Fibroblast of mammary gland (primary cell): Measurements from ENCODE around the gene MAEA.
"Not testable (repeated sequence)": the region's sequence is repeated elsewhere in the genome, so short reads cannot be mapped to it uniquely, and the experiment has no call there.

Experiments used
- DNase-seq: peaks from one replicate; pipeline ENCODE4 v3.0.0-alpha.2; 2010; ENCODE audit warnings: low read depth
- H3K4me3 ChIP-seq: 2 replicates; pipeline ENCODE4 v1.5.1; 2011; ENCODE audit warnings: low read depth, mild to moderate bottlenecking, low read length, moderate library complexity; ENCODE audit not compliant: control insufficient read depth
- CTCF ChIP-seq: conservative IDR thresholded peaks from 2 replicates; pipeline ENCODE4 v1.5.1; 2011; ENCODE audit warnings: low read depth, low read length, inconsistent platforms; ENCODE audit not compliant: control insufficient read depth, insufficient read depth

The MAEA gene

GRCh38 chr4:1332686-1333085 lies 43.0 kb downstream of the MAEA start:
- no peak for TF ChIP-seq CTCF
- H3K4me3 ChIP-seq, result no peak overlapping the region
- no peak for DNase-seq

GRCh38 chr4:1333256-1333655 lies 43.6 kb downstream of the MAEA start:
- no peak overlapping the region for H3K4me3 ChIP-seq
- no peak for DNase-seq
- TF ChIP-seq CTCF, result no peak

- not testable (repeated sequence) for DNase-seq
These were observed 44.3 kb downstream of the MAEA start for GRCh38 chr4:1333851-1334578.

GRCh38 chr4:1334579-1334895 lies 44.8 kb downstream of the MAEA start:
- DNase-seq, result no peak
- H3K4me3 ChIP-seq, result no peak overlapping the region
- no peak for TF ChIP-seq CTCF

More at GRCh38 chr4:1333851-1334578, 44.3 kb downstream of the MAEA start:
- not testable (repeated sequence) for H3K4me3 ChIP-seq

GRCh38 chr4:1335193-1335883 lies 45.6 kb downstream of the MAEA start:
- DNase-seq, result peak; percentile 63
- H3K4me3 ChIP-seq, result not testable (repeated sequence)

- peak; percentile 78 for DNase-seq
- H3K4me3 ChIP-seq, result no peak overlapping the region
- no peak for TF ChIP-seq CTCF
These were observed 46.4 kb downstream of the MAEA start for GRCh38 chr4:1336088-1336491.

GRCh38 chr4:1337376-1337831 lies 47.7 kb downstream of the MAEA start:
- peak; percentile 45 for DNase-seq
- no peak overlapping the region for H3K4me3 ChIP-seq
- no peak for TF ChIP-seq CTCF
